ENCODE results near the gene MRPL50. TPM values are rescaled to one million over a fixed set of nuclear protein-coding genes. Genes with fewer than 3 reads are reported as not detected.

The MRPL50 gene
- polyA plus RNA-seq, 4 donors = 20.3 to 29.2 (median 25.3) TPM

- DNase-seq (ENCODE audit: low read depth in 4 of 4, low spot score in 2 of 4) = no peak
These were observed 48.1 kb downstream of the MRPL50 start for GRCh38 chr9:101350285-101350684.

DNA sequence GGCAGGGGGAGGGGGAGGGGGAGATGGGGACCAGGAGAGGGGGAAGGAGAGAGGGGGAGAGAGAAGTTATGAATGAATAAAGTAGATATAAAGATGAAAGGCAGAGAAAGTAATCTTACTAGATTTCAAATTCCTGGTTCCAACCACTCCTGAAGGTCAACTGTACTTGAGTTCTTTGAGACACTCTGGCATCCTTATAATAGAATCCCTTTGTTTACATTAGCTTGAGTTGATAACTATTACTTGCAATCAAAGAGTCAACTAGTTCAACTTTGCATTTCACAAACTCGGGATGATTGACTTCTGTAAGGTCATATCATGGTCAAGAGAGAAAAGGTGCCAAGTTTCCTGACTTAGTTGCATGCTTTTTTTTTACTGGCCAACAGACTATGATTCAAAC lies 55.8 kb downstream of the MRPL50 start:
- DNase-seq (ENCODE audit: low read depth in 4 of 4, low spot score in 2 of 4) = no peak

DNA sequence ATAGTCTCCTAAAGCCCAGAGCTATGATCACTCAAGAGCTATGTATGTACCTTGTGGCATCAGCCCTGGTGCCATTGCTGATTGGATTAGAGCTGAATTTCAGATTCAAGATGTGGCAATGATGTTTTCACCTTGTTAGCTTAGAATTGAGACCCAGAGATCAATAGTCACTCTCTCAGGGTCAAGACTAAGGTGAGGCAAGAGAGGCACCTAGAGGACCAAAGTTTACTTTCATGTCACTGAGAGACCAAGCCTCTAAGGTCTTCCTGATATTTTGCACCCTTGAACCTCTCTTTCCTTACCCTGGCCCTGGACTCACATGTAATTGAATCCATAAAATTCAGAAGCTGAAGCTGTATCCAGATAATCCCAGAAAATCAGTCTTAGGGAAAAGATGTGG lies 56.5 kb downstream of the MRPL50 start:
- no peak for DNase-seq (ENCODE audit: low read depth in 4 of 4, low spot score in 2 of 4)

Other genes with a start within 250 kb of the MRPL50 start
- gene BAAT, start 13.6 kb downstream of the MRPL50 start, polyA plus RNA-seq (ENCODE audit: insufficient read length in 4 of 4) = under 1 TPM; 0.05 to 0.68 (median 0.25) TPM
- gene ZNF189, start 233 bp upstream of the MRPL50 start, polyA plus RNA-seq (ENCODE audit: insufficient read length in 4 of 4) = 10 to 100 TPM; 35.6 to 50.5 (median 43.9) TPM
- 100 to 1,000 TPM; 634 to 947 (median 782) TPM for gene ALDOB, start 37.2 kb upstream of the MRPL50 start, polyA plus RNA-seq (ENCODE audit: insufficient read length in 4 of 4)
- gene RNF20, start 135.2 kb upstream of the MRPL50 start, polyA plus RNA-seq (ENCODE audit: insufficient read length in 4 of 4) = 10 to 100 TPM; 50.1 to 67.4 (median 57.4) TPM
- gene PPP3R2, start 196.4 kb upstream of the MRPL50 start, polyA plus RNA-seq (ENCODE audit: insufficient read length in 4 of 4) = under 1 TPM in 2 of 4 donors, not detected in 2; 0.04 to 0.09 TPM